Smooth muscle cell (in vitro differentiated cells): ENCODE measurements around the gene SH3GL2. TPM values are rescaled to one million over a fixed set of nuclear protein-coding genes. Genes with fewer than 3 reads are reported as not detected.

Source experiments
- DNase-seq: peaks from one replicate; lab custom pipeline; 2025; ENCODE audit not compliant: unreplicated experiment; lab: John Stamatoyannopoulos, UW
- H2AFZ ChIP-seq: fragments of 200-600 bp; sonication (generic); 2 replicates; pipeline ENCODE4 v1.6.0; 2016; ENCODE audit warnings: antibody characterized with exemption, low read depth, mild to moderate bottlenecking
- H3F3A ChIP-seq: fragments of 200-600 bp; sonication (generic); 2 replicates; pipeline ENCODE4 v1.6.0; 2017; ENCODE audit warnings: antibody characterized with exemption, low read depth
- H3K27ac ChIP-seq: fragments of 200-600 bp; sonication (generic); 2 replicates; pipeline ENCODE4 v1.5.1; 2016; ENCODE audit warnings: low read depth, mild to moderate bottlenecking
- H3K27me3 ChIP-seq: fragments of 200-600 bp; sonication (generic); 2 replicates; pipeline ENCODE4 v1.6.1; 2016; ENCODE audit warnings: low read depth, mild to moderate bottlenecking
- H3K36me3 ChIP-seq: fragments of 200-600 bp; sonication (generic); 2 replicates; pipeline ENCODE4 v1.5.1; 2016; ENCODE audit warnings: low read depth
- H3K4me1 ChIP-seq: fragments of 200-600 bp; sonication (generic); 2 replicates; pipeline ENCODE4 v1.5.1; 2016; ENCODE audit warnings: low read depth
- H3K4me2 ChIP-seq: fragments of 200-600 bp; sonication (generic); 2 replicates; pipeline ENCODE4 v1.6.0; 2016; ENCODE audit warnings: mild to moderate bottlenecking
- H3K4me3 ChIP-seq: fragments of 200-600 bp; sonication (generic); 2 replicates; pipeline ENCODE4 v1.5.1; 2016; ENCODE audit warnings: mild to moderate bottlenecking
- H3K79me2 ChIP-seq: fragments of 200-600 bp; sonication (generic); 2 replicates; pipeline ENCODE4 v1.6.0; 2016; ENCODE audit warnings: low read depth, mild to moderate bottlenecking
- H3K9ac ChIP-seq: fragments of 200-600 bp; sonication (generic); 2 replicates; pipeline ENCODE4 v1.6.0; 2016; ENCODE audit warnings: low read depth
- H3K9me3 ChIP-seq: fragments of 200-600 bp; sonication (generic); replicated peaks from 2 replicates; pipeline ENCODE4 v1.5.1; 2016; ENCODE audit warnings: low read depth
- H4K20me1 ChIP-seq: fragments of 200-600 bp; sonication (generic); 2 replicates; pipeline ENCODE4 v1.6.0; 2016; ENCODE audit warnings: low read depth
- WGBS: methylation state at CpG from one replicate; pipeline ENCODE4 v1.1.7; 2016; ENCODE audit warnings: low lambda C conversion rate; 5-methylcytosine and 5-hydroxymethylcytosine counted together
- polyA plus RNA-seq: library from polyadenylated mRNA; unstranded; fragments of >200 nt; fragmentation: Nextera tagmentation; extraction: Ambion mirVana; gene quantifications from 2 replicates; pipeline ENCODE4 v1.2.1, GENCODE V29; 2016
- total RNA-seq: library from RNA; depleted of rRNA; stranded (reverse); fragments of >200 nt; gene quantifications from 2 replicates; pipeline ENCODE4 v1.2.3, GENCODE V29; 2014
- TF ChIP-seq, protein P1 (sequence below): fragments of 200-600 bp; sonication (generic); IDR thresholded peaks from 2 replicates; pipeline ENCODE4 v1.5.1; 2017; ENCODE audit warnings: borderline replicate concordance, mild to moderate bottlenecking, antibody characterized with exemption; ENCODE audit not compliant: insufficient read depth, poor library complexity, severe bottlenecking

Gene SH3GL2
- not detected in 2 replicates for total RNA-seq
- not detected in 2 replicates for polyA plus RNA-seq

GRCh38 chr9:17578911-17579793, at the start of gene SH3GL2:
TSS of gene SH3GL2 (plus strand) at chr9:17579066.
- Histone ChIP-seq H3F3A (no peaks in the 10 kb centered on the region), H3K4me1 (peaks cover 5% of the 10 kb centered on the region), H3K36me3 (no peaks in the 10 kb centered on the region), H3K4me3 (peak within 1 kb of the TSS; percentile 61), H4K20me1 (no peaks in the 10 kb centered on the region), H3K4me2 (peak within 1 kb of the TSS; percentile 96), H2AFZ (no peak within 1 kb of the TSS), H3K9me3 (no peaks in the 10 kb centered on the region), H3K9ac (no peak within 1 kb of the TSS), H3K79me2 (no peaks in the 10 kb centered on the region), H3K27ac (no peak within 1 kb of the TSS), H3K27me3 (peaks cover 80% of the 10 kb centered on the region)
- WGBS = 2% methylated on average over 69 of the region's 109 CpGs
- TF ChIP-seq, protein P1, sequence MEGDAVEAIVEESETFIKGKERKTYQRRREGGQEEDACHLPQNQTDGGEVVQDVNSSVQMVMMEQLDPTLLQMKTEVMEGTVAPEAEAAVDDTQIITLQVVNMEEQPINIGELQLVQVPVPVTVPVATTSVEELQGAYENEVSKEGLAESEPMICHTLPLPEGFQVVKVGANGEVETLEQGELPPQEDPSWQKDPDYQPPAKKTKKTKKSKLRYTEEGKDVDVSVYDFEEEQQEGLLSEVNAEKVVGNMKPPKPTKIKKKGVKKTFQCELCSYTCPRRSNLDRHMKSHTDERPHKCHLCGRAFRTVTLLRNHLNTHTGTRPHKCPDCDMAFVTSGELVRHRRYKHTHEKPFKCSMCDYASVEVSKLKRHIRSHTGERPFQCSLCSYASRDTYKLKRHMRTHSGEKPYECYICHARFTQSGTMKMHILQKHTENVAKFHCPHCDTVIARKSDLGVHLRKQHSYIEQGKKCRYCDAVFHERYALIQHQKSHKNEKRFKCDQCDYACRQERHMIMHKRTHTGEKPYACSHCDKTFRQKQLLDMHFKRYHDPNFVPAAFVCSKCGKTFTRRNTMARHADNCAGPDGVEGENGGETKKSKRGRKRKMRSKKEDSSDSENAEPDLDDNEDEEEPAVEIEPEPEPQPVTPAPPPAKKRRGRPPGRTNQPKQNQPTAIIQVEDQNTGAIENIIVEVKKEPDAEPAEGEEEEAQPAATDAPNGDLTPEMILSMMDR = no peak
- DNase-seq = no peak

DNA sequence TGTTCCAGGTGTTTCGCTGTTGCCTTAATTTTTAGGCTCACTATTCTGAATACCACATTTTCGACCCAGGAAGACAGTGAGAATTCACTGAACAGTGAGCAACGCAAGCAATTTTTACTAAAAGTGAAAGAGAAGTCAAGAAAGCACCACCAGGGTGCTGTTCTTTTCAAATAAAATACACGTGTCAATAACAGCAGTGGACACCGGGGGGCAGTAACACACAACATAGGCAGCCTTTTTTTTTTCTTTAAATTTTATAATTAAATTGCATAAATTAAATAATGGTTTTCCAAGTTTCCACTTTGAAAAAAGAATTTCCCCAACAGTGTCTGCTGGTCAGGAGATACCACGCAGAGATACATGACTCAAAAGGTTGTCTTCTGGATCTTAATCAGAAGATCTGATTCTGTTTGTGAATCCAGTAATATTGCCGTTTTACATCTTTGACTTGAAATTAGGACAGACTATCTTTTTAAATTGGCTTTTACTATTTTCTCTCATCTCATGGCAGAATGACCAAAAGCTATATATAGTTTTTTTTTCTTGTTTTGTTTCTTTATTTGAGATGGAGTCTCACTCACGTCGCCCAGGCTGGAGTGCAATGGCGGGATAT, 47.1 kb upstream of the SH3GL2 start:
- no peak overlapping the region for H3K9ac ChIP-seq
- no peaks in the 10 kb centered on the region for H3K9me3 ChIP-seq
- no peak overlapping the region for H3K4me3 ChIP-seq
- no peak overlapping the region for H3K27ac ChIP-seq
- TF ChIP-seq, protein P1 = peak; percentile 77
- no peak overlapping the region for H2AFZ ChIP-seq
- peak overlapping the region; percentile 37 for H3K4me2 ChIP-seq
- H3K4me1 ChIP-seq = no peaks in the 10 kb centered on the region
- 47% methylated on average over 10 of the region's 10 CpGs for WGBS
- no peaks in the 10 kb centered on the region for H3K36me3 ChIP-seq
- peaks cover 51% of the 10 kb centered on the region for H3K27me3 ChIP-seq
- no peaks in the 10 kb centered on the region for H3F3A ChIP-seq
- no peak for DNase-seq
- no peaks in the 10 kb centered on the region for H3K79me2 ChIP-seq
- no peaks in the 10 kb centered on the region for H4K20me1 ChIP-seq

DNA sequence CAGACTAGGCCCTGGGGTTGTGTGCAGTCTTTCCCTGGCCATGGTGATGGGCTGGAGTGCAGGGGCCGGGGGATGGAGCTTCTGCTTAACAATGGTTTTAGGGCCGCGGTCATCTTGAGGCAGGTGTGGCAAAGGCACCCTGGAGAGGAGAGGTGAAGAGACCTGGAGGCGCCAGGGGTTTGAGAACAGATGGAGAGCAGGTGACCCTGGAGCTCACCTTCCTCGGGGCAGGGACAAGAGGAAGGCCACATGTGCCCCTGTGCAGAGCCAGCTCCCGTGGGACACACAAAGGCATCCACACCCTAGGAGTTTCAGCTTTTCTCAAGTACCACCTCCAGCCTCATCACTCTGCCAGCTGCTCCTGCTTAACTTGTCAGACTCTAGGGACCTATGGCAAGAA, 46.4 kb upstream of the SH3GL2 start:
- no peak overlapping the region for H2AFZ ChIP-seq
- no peaks in the 10 kb centered on the region for H4K20me1 ChIP-seq
- no peak overlapping the region for H3K9ac ChIP-seq
- H3K9me3 ChIP-seq = no peaks in the 10 kb centered on the region
- 78% methylated on average over 6 of the region's 6 CpGs for WGBS
- H3F3A ChIP-seq = no peaks in the 10 kb centered on the region
- peaks cover 50% of the 10 kb centered on the region for H3K27me3 ChIP-seq
- no peaks in the 10 kb centered on the region for H3K36me3 ChIP-seq
- no peak overlapping the region for H3K27ac ChIP-seq
- H3K79me2 ChIP-seq = no peaks in the 10 kb centered on the region
- no peak for DNase-seq
- H3K4me1 ChIP-seq = no peaks in the 10 kb centered on the region
- TF ChIP-seq, protein P1 = no peak
- H3K4me3 ChIP-seq = no peak overlapping the region
- no peak overlapping the region for H3K4me2 ChIP-seq
